Hindlimb muscle (tissue), 1 donor: ENCODE measurements around the gene TSSC4. TPM values are rescaled to one million over a fixed set of nuclear protein-coding genes. Genes with fewer than 3 reads are reported as not detected.

Experiments used
- DNase-seq: peaks from one replicate; pipeline ENCODE4 v3.0.0-alpha.2; 2013
- polyA plus RNA-seq: library from polyadenylated mRNA; unstranded; fragments of 120-200 nt; gene quantifications from one replicate; pipeline ENCODE4 v1.2.1, GENCODE V29; 2013; ENCODE audit not compliant: insufficient read length

TSSC4 gene
- polyA plus RNA-seq, 1 donor = 28.6 TPM

DNA sequence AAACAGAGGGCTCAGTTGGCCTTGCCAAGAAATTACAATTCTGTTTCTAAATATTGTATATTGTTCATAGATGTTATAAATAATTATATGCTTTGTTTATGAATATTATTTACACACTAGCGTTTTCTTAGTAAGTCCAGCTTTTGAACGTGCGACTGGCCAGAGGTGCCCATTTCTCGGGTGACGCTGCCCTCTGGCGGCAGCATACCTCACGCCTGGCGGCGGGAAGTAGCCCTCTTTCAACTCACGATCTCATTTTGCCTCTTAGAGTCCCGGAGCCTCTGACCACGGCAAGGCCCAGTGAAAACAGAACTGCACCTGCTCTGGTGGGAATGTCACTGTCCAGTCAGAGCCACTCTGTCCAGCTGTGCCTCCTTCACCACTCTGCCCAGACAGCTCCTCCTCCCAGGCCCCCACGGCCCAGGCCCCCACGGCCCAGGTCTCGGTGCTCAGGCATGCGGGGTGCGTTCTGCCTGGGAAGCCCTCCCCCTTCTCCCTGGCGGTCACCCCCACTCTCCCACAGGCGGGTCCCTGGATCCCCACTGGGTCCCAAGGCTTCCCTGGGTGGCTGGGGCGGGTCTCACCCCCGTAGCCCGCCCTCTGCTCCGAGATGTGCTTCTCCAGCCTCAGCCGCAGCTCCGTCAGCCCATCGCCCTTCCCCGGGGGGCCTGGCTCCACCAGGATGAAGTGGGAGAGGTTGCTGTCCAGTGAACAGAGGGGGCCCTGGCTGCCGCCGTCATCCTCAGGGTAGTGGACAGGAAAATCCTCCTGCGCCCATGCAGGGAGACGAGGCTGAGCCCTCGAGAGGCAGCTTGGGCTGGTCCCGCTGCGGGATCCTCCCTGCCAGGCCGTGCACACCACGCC is 19.3 kb downstream of the TSSC4 start:
- DNase-seq = peak; percentile 81

DNA sequence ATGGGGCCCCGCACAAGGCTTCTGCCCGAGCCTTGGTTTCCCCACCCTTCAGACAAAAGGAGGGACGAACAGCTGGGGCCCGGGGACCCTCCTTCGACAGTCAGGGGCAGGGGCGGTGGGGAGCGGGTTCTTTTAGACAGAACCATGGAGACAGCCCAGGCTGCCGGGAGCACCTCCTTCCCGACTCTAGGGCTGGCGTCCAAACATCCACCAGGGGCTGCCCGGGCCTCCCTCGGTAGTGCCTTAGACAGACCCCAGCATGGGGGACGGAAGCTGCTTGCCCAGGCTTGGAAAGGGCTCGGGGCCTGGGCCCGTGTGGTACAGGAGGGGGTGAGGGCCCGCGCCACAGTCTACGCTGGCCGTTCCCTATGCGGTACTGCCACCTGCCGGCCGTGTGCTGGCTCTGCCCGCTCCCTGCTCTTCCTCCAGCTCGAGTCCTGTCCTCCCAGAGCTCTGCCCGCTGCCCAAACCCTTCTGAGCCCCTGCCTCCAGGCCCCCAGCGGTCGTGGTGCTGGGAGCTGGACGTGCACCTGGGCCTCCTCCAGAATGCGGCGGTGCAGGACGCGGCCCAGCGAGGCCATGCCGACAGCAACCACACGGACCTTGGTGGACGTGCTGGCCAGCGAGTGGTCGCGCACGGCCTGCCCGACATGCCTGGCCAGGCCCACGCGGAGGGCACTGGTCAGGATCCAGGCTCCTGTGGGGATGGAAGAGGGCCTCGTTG is 20.1 kb downstream of the TSSC4 start:
- DNase-seq = peak; percentile 78

GRCh38 chr11:2421226-2421994 is 20.9 kb downstream of the TSSC4 start:
- no peak for DNase-seq

- DNase-seq = no peak
Measured at GRCh38 chr11:2421996-2422395, 21.4 kb downstream of the TSSC4 start.

DNA sequence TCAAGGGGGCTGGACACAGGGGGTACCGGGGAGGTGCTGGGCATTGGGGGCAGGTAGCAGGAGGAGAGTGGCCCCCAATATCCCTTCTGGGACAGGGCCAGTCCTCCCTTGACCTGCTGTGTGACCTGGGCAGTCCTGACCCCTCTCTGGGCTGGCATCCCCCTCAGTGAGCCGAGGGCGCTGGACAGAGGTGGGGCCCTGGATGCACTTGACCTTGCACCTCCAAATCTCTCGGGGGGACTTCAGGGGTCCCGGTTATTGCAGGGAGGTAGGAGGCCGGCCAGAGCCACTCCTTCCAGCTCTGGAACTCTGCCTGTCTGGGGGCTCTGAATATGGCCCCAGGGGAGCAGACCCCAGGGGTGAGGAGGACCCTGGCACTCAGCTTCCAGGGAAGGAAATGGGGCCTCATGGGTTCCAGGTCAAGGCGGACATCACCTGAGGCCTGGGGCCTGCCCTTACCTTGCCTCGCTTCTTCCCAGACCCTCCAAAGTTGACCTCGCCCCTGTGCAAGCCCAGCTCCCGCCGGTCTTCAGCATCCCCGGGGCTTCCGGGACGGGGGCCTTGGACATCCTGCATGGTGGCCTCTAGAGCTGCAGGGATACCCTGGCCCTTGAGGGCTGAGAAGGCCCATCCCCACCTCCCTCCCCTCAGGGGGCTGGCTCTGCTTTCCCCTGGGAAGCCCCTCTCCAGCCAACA is 22.1 kb downstream of the TSSC4 start:
- DNase-seq = no peak

DNA sequence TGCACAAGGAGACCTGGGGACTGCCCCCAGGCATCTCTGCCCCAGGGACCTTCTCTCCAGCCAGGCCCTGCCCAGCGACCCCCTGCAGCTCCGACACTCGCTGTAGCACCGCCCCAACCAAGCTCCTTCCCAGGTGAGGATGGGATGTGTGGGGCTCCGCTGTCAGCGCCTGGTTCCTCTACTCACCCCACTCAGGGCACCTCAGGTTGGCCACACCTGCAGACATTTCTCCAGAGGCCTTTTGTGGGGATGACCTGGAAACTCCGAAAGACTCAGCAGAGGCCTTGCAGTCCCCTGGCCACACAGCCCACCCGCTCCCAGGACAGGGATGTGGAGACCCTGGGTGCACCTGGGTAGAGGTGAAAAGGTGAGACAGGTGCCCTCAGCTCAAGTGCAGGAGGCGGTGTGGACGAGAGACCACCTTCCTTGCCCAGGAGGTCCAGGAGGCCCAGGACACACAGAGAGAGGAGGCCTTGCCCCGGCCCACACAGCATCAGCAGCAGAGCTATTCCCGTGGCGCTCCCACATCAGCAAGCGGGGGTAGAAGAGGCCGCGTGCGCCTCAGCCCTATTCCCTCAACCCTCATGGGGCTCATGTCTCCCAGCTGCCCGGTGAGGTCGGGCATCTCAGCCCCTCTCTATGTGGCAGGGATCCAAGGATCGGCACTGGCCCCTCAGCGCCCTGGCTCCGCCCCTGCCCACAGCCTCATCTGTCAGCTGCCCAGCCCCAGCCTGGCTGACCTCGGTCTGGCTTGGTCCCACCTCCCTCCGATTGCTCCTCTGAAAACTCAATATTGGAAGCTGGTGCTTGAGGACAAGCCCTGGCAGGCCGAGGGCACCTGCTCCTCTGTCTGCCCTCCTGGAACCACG is 22.8 kb downstream of the TSSC4 start:
- no peak for DNase-seq

GRCh38 chr11:2424811-2425495 is 24.4 kb downstream of the TSSC4 start:
- no peak for DNase-seq

- DNase-seq = no peak
Measured at GRCh38 chr11:2425506-2425905, 25.0 kb downstream of the TSSC4 start.

DNA sequence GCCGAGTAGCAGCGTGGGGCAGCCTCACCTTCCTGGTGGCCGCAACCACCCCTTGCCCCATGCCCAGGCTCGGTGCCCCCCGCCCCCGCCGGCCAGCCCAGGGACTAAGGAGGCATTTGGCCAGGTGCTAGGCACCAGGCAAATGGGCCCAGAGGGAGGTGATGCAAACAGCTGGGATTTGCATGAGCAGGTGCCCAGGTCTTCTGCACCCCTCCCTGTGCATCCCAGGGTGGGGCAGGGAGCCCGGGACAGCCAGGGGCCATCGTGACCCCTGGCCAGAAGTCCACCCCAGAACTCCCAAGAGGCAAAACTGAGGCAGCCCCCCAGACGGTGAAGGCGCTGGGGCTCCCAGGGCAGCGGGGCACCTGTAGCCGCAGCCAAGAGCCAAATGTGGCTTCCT is 25.7 kb downstream of the TSSC4 start:
- no peak for DNase-seq

DNA sequence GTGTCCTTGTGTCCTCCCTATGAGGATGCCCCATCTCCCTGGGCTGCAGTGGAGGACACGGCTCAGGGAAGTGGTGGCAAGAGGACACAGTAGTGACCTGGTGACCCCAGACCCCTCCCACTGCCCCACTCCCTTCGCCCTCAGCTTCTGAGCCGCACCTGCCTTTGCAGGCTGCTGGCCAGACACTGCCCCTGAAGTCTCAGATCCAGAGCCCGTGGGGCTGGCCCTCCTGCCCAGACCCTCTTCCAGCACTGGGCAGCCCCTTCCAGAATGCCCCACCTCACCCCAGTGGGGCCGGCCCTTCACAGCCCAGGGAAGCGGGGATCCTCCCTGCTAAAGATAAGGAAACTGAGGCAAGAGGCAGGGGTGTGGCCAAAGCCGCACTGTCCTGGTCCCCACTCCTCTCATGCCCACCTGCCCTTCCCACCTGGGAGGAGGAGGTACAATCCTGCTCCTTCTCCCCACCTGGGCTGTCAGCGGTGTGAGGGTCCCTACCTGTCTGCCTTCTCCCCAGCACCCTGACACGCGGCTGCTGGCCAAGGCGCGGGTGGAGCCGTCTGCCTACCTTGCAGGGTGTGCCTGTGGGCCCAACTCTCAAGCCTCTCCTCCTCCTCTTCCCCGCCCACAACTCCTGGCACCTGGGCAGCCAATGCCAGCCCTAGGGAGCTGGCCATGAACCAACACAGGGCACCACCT is 26.4 kb downstream of the TSSC4 start:
- DNase-seq = no peak

GRCh38 chr11:2427721-2428321 is 27.3 kb downstream of the TSSC4 start:
- no peak for DNase-seq

- DNase-seq = no peak
Measured at GRCh38 chr11:2428322-2428795, 27.8 kb downstream of the TSSC4 start.

GRCh38 chr11:2431395-2431794 is 30.8 kb downstream of the TSSC4 start:
- DNase-seq = no peak

DNA sequence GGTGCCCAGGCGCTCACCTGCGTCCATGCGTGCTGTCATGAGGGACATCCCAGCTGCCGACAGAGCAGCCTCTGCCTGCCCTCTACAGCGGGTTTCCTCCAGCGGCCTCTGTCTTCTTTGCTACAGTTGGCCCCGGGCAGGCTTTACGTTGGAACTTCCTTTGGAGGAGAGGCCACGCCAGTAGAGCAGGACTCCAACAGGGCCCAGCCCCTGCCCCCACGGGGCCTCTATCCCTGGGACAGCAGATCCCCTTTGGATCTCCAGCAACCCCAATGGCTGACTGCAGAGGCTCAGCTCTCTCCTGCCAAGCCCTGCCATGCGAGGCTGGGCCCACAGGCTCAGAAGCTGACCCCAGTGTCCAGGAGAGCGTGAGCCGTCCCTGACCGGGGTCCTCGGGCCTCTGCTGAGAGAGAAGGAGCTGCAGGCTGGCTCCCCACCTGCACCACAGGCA is 31.6 kb downstream of the TSSC4 start:
- no peak for DNase-seq

GRCh38 chr11:2432628-2433071 is 32.1 kb downstream of the TSSC4 start:
- DNase-seq = no peak

DNA sequence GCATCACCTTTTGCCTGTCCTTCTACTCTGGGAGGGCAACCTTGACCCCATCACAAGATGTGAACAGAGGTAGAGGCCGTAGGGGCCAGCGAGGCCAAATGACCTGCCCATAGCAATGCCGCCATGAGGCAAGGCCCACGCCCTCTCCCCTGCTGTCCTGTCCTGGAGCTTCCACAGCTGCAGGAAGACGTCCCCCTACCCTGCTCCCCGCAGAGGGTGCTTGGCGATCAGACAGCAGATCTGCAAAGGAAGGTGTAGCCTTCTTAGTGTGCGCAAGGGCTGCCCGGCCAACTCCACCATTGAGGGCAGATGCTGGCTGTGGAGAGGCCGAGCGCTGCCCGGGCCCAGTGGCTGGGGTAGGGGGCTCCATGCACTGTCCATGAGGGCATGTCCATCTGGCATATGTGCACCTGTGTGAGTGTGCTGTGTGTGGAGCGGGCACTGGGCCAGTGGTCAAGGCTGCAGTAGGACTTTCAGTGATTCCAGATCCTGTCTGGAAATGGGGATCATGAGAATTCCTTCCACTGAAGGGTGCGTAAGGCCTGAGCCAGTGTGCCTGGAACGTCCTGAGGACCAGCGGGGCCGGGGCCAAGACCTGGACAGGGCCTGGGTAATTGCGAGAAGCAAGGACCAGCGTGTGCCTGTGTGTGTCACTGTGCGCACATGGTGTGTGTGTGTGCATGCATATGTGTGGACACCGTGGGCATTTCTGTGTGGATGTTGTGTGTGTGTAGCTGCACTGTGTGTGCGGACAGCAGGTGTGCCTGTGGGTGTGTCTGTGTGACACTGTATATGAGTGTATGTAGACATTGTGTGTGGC is 32.8 kb downstream of the TSSC4 start:
- no peak for DNase-seq

DNA sequence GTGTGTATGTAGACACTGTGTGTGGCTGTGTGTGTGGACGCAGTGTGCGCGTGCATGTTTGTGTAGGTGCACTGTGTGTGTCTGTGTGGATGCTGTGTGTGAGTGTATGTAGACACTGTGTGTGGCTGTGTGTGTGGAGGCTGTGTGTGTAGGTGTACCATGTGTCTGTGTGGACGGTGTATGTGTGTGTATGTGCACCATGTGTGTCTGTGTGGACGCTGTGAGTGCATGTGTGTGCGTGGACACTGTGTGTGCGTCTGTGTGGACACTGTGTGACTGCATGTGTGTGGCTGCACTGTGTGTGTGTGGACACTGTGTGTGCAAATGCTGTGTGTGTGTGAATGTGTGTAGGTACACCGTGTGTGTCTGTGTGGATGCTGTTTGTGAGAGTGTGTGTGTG is 33.5 kb downstream of the TSSC4 start:
- no peak for DNase-seq

GRCh38 chr11:2434506-2435255 is 34.1 kb downstream of the TSSC4 start:
- DNase-seq = no peak
